DOHH2 (cell line): ENCODE measurements around the gene FAM186B.

Experiments used
- H3F3A ChIP-seq: fragments of 200-600 bp; sonication (generic), shearing (Covaris generic); 2 replicates; pipeline ENCODE4 v1.6.0; 2016; ENCODE audit warnings: antibody characterized with exemption, mild to moderate bottlenecking; ENCODE audit not compliant: control insufficient read depth, insufficient read depth
- H3K27ac ChIP-seq: fragments of 200-600 bp; sonication (generic); 2 replicates; pipeline ENCODE4 v1.5.1; 2014; ENCODE audit warnings: low read depth, mild to moderate bottlenecking, low read length, moderate library complexity
- H3K27me3 ChIP-seq: fragments of 200-600 bp; sonication (generic); 2 replicates; pipeline ENCODE4 v1.6.1; 2014; ENCODE audit warnings: mild to moderate bottlenecking, low read length, mixed read lengths; ENCODE audit not compliant: control insufficient read depth
- H3K36me3 ChIP-seq: fragments of 200-600 bp; sonication (generic); 2 replicates; pipeline ENCODE4 v1.6.1; 2014; ENCODE audit warnings: mild to moderate bottlenecking, low read length, moderate library complexity, mixed read lengths; ENCODE audit not compliant: control insufficient read depth
- H3K4me1 ChIP-seq: fragments of 200-600 bp; sonication (generic); 2 replicates; pipeline ENCODE4 v1.6.1; 2014; ENCODE audit warnings: mild to moderate bottlenecking, low read length, mixed read lengths; ENCODE audit not compliant: control insufficient read depth
- H3K4me2 ChIP-seq: fragments of 200-600 bp; sonication (generic); 2 replicates; pipeline ENCODE4 v1.6.0; 2014; ENCODE audit warnings: mild to moderate bottlenecking, low read length, moderate library complexity
- H3K4me3 ChIP-seq: fragments of 200-600 bp; sonication (generic); 2 replicates; pipeline ENCODE4 v1.5.1; 2014; ENCODE audit warnings: mild to moderate bottlenecking, low read length, mixed read lengths
- H3K79me2 ChIP-seq: fragments of 200-600 bp; sonication (generic); 2 replicates; pipeline ENCODE4 v1.6.1; 2014; ENCODE audit warnings: mild to moderate bottlenecking, low read length, mixed read lengths; ENCODE audit not compliant: control insufficient read depth
- H3K9me2 ChIP-seq: fragments of 200-600 bp; sonication (generic); replicated peaks from 2 replicates; pipeline ENCODE4 v1.6.1; 2014; ENCODE audit warnings: mild to moderate bottlenecking, low read length, mixed read lengths; ENCODE audit not compliant: control insufficient read depth
- H3K9me3 ChIP-seq: fragments of 200-600 bp; sonication (generic); 2 replicates; pipeline ENCODE4 v1.6.1; 2014; ENCODE audit warnings: antibody characterized with exemption, low read length, mixed read lengths; ENCODE audit not compliant: control insufficient read depth, insufficient read depth
- H4K20me1 ChIP-seq: fragments of 200-600 bp; sonication (generic); 2 replicates; pipeline ENCODE4 v1.6.0; 2014; ENCODE audit warnings: low read depth, mild to moderate bottlenecking, antibody characterized with exemption, low read length, moderate library complexity; ENCODE audit not compliant: control insufficient read depth, insufficient read depth
- EZH2phosphoT487 ChIP-seq: fragments of 200-600 bp; sonication (generic); IDR thresholded peaks from 2 replicates; pipeline ENCODE4 v1.6.1; 2017; ENCODE audit warnings: borderline replicate concordance, mild to moderate bottlenecking, antibody characterized with exemption, low read length, moderate library complexity, mixed read lengths
- TF ChIP-seq, protein P1 (sequence below): fragments of 200-600 bp; sonication (generic); IDR thresholded peaks from one replicate; pipeline ENCODE4 v1.5.1; 2014; ENCODE audit warnings: antibody characterized with exemption, mild to moderate bottlenecking, low read depth, low read length; ENCODE audit not compliant: poor library complexity, severe bottlenecking

The FAM186B gene

DNA sequence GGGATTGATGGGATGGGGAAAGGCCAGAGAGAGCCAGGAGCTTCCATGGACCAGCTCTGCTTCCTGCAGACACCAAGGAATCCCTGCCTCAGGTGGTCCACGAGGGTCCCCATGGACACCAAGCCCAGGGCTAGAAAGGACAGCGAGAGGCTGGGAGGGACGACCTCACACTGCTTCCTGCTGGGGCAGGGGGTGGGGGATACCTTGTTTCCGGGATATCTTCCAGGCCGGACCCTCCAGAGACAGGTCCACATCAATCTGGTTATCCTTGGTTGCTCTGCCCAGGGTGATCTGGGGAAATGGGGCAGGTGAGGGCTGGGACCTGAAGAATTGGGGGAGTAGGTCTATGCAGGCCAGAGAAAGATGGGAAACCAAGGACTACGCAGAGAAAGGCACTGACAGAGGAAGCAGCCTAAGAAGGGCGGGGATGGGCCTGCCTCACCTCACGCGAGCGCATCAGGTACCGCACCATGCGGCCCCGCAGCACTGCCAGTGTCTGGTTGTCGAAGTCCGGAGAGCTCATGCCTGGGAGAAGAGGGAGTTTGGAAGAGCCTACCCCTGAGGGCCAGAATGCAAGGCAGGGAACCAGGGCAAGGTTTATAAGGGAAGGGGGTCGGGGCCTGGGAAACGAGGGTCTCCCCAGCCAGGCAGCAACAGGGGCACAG lies 46.3 kb downstream of the FAM186B start:
- H3K27me3 ChIP-seq: no peaks in the 10 kb centered on the region
- no peaks in the 10 kb centered on the region for H3K4me1 ChIP-seq

DNA sequence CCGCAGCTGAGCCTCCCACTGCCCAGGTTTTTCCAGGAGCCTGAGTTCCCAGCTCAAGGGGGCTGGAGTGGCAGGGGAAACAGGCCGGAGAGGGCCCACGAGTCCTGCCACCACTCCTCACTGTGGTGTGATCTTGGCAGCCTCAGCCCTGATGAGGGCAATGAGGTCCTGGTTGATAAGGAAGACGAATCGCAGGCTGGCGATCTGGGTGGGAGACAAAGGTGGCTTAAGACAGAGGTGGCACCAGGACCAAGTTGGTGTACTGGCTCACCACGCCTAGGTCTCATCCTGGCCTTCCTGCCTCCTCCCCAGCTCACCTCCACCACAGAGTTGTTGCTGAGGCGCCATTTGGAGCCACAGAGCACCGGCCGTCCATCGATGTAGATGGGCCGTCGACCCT lies 46.9 kb downstream of the FAM186B start:
- H4K20me1 ChIP-seq: no peaks in the 10 kb centered on the region
- no peaks in the 10 kb centered on the region; the same call in 1 of the 2 replicates for H3F3A ChIP-seq
- no peak overlapping the region for H3K4me3 ChIP-seq
- H3K27me3 ChIP-seq: no peaks in the 10 kb centered on the region
- no peaks in the 10 kb centered on the region; the same call in 1 of the 2 replicates for H3K4me1 ChIP-seq
- no peaks in the 10 kb centered on the region for H3K79me2 ChIP-seq
- TF ChIP-seq, protein P1, sequence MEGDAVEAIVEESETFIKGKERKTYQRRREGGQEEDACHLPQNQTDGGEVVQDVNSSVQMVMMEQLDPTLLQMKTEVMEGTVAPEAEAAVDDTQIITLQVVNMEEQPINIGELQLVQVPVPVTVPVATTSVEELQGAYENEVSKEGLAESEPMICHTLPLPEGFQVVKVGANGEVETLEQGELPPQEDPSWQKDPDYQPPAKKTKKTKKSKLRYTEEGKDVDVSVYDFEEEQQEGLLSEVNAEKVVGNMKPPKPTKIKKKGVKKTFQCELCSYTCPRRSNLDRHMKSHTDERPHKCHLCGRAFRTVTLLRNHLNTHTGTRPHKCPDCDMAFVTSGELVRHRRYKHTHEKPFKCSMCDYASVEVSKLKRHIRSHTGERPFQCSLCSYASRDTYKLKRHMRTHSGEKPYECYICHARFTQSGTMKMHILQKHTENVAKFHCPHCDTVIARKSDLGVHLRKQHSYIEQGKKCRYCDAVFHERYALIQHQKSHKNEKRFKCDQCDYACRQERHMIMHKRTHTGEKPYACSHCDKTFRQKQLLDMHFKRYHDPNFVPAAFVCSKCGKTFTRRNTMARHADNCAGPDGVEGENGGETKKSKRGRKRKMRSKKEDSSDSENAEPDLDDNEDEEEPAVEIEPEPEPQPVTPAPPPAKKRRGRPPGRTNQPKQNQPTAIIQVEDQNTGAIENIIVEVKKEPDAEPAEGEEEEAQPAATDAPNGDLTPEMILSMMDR: no peak
- TF ChIP-seq EZH2phosphoT487: no peak
- peaks cover 51% of the 10 kb centered on the region for H3K36me3 ChIP-seq
- H3K9me2 ChIP-seq: no peaks in the 10 kb centered on the region
- H3K4me2 ChIP-seq: no peak overlapping the region
- H3K27ac ChIP-seq: no peak overlapping the region
- no peaks in the 10 kb centered on the region for H3K9me3 ChIP-seq

More for the DNA sequence above, 46.3 kb downstream of the FAM186B start:
- H3K36me3 ChIP-seq: peaks cover 57% of the 10 kb centered on the region
- no peaks in the 10 kb centered on the region for H3K9me2 ChIP-seq
- H3K4me2 ChIP-seq: no peak overlapping the region
- H3K4me3 ChIP-seq: no peak overlapping the region
- H4K20me1 ChIP-seq: no peaks in the 10 kb centered on the region
- TF ChIP-seq, protein P1: no peak
- H3K27ac ChIP-seq: no peak overlapping the region
- H3F3A ChIP-seq: no peaks in the 10 kb centered on the region; the same call in 1 of the 2 replicates
- H3K9me3 ChIP-seq: no peaks in the 10 kb centered on the region
- H3K79me2 ChIP-seq: no peaks in the 10 kb centered on the region

DNA sequence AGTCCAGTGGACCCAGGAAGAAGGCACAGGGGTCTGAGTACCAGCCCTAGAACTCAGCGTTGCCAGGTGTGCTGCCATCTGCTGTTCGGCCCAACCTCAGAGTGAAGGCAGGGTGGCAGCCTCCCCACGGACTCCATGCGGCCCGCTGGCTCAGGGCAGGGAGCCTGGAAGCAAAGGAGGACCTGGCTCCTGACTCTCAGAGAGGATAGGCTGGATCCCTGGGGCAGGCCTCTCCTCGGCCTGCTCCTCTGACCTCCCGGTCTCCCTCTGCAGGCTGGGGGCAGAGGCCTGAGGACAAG lies 47.6 kb downstream of the FAM186B start:
- Histone ChIP-seq H3K4me1 (peaks cover 6% of the 10 kb centered on the region), H3K9me3 (no peaks in the 10 kb centered on the region), H3K27me3 (no peaks in the 10 kb centered on the region), H3K27ac (no peak overlapping the region), H3K79me2 (no peaks in the 10 kb centered on the region), H3K4me2 (no peak overlapping the region), H3K9me2 (no peaks in the 10 kb centered on the region), H3K4me3 (no peak overlapping the region), H3K36me3 (peaks cover 45% of the 10 kb centered on the region), H4K20me1 (no peaks in the 10 kb centered on the region), H3F3A (peaks cover 2% of the 10 kb centered on the region; the same call in 1 of the 2 replicates)
- TF ChIP-seq EZH2phosphoT487: no peak
- TF ChIP-seq, protein P1: peak; percentile 42
